GM12891 (cell line): ENCODE measurements around the gene ENAH.

ENCODE experiments used
- DNase-seq: peaks from one replicate; pipeline ENCODE4 v3.0.0; 2011; ENCODE audit warnings: low spot score; ENCODE audit not compliant: insufficient read length
- FAIRE-seq: peaks from 2 replicates; lab custom pipeline; 2011; peaks lifted over from hg19 to GRCh38; lab: Jason Lieb, UNC
- PAX5 ChIP-seq: IDR thresholded peaks from 2 replicates; pipeline ENCODE4 v1.6.1; 2011; ENCODE audit warnings: low read length, moderate library complexity, mild to moderate bottlenecking; ENCODE audit not compliant: insufficient read depth, severe bottlenecking
- POLR2A ChIP-seq: IDR thresholded peaks from 2 replicates; pipeline ENCODE4 v1.6.1; 2011; ENCODE audit warnings: low read depth, low read length, control low read depth
- POLR2AphosphoS5 ChIP-seq: IDR thresholded peaks from 2 replicates; pipeline ENCODE4 v1.6.1; 2011; ENCODE audit warnings: low read depth, low read length, control low read depth
- POU2F2 ChIP-seq: IDR thresholded peaks from 2 replicates; pipeline ENCODE4 v1.6.1; 2011; ENCODE audit warnings: low read depth, mild to moderate bottlenecking, control low read depth, low read length, moderate library complexity
- SPI1 ChIP-seq: IDR thresholded peaks from 2 replicates; pipeline ENCODE4 v1.6.1; 2011; ENCODE audit warnings: low read depth, low read length, control low read depth
- TAF1 ChIP-seq: IDR thresholded peaks from 2 replicates; pipeline ENCODE4 v1.6.1; 2011; ENCODE audit warnings: low read depth, low read length, control low read depth

The ENAH gene

DNA sequence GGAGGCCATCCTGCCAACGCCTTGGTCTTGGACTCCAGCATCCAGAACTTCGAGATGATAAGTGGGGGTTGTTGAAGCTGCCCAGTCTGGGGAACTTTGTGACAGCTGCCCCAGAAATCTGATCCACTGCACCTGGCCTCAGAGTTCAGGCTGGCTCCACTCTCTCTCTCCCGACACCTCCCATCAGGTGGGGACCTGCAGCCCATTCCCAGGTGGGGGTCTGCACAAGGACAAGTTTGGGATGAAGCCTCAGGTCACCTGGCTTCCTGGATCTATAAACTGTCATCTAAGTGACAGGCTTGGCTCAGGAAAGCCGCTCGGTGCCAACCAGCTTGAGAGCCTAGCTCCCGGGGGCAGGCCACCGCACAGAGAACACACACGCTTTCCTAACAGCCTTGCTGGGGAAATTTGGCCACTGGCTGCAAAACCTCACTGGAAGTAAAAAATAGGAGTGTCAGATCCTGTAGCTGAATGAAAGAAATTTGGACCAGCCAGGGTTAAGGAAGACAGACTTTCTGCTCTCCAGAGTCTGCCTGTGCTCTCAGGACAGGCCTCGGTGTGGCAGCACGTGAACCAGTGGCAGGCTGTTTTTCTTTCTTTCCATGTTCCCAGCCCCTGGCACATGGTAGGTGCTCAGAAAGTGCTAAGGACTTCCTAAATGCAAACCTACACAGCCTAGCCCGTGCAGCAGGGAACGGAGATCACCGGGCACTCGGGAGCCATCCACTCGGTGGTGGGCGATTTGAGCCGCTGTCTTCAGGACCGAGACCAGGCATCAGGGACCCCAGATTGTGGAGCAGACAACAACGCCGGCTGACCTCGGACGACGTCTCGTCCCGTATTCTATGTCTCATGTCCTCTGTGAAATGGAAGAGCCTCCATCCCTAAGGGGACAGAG, 182.5 kb downstream of the ENAH start:
- TF ChIP-seq SPI1 (no peak), POU2F2 (no peak), PAX5 (no peak), POLR2AphosphoS5 (no peak), POLR2A (no peak), TAF1 (no peak)
- FAIRE-seq (no peak), DNase-seq (no peak)

- no peak for DNase-seq
- no peak for FAIRE-seq
- TF ChIP-seq TAF1 (no peak), POLR2A (no peak), PAX5 (no peak), POLR2AphosphoS5 (no peak), POU2F2 (no peak), SPI1 (no peak)
These were observed 183.9 kb downstream of the ENAH start for GRCh38 chr1:225469051-225469450.

DNA sequence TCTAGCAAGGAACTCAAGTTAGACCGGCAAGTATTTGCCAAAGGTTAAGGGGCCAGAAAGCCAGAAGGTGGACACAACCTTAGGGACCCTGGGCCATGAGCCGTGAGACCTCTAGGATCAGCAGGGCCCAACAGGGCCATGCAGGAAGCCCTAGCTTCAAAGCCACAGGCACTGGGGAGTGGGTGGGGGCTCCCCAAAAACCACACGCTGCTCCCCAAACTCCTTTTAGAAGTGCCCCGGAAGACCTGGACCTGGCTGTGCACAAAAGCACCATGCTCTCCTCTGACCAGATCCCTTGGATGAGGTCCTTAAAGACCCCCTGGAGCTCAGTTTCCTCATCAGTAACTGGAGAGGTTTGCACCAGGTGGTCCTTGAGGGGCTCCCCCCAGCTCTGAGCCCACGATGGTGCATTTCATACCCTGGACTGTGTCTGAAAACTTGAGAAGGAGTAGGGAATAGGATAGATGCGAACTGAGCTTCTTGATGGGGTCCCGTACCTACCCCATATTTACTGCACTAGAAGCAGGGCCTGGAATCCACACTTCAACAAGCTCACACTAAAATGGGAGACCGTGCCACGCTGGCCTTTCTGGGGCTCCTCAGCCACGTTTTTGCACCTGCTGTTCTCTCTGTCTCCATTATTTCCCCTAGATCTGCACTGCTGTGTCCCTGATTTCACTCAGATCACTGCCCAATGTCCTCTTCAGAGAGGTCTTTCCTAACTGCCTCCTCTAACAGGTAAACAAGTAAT, 184.5 kb downstream of the ENAH start:
- DNase-seq (no peak), FAIRE-seq (no peak)
- TF ChIP-seq PAX5 (no peak), POLR2A (no peak), POU2F2 (no peak), SPI1 (no peak), POLR2AphosphoS5 (no peak), TAF1 (no peak)

- peak; percentile 81 for DNase-seq
- peak; percentile 96 for FAIRE-seq
- peak; percentile 91 for TF ChIP-seq POU2F2
- peak; percentile 93 for TF ChIP-seq POLR2AphosphoS5
- TF ChIP-seq POLR2A: peak; percentile 97
- TF ChIP-seq SPI1: peak; percentile 85
- TF ChIP-seq PAX5: no peak
- TF ChIP-seq TAF1: peak; percentile 81
These were observed 185.5 kb downstream of the ENAH start for GRCh38 chr1:225467193-225468020.

- TF ChIP-seq POLR2A (no peak; the same call in 1 of the 2 replicates), POLR2AphosphoS5 (peak; percentile 59; the same call in 1 of the 2 replicates), POU2F2 (no peak)
- FAIRE-seq: no peak
These were observed 186.1 kb downstream of the ENAH start for GRCh38 chr1:225466848-225467192.

DNA sequence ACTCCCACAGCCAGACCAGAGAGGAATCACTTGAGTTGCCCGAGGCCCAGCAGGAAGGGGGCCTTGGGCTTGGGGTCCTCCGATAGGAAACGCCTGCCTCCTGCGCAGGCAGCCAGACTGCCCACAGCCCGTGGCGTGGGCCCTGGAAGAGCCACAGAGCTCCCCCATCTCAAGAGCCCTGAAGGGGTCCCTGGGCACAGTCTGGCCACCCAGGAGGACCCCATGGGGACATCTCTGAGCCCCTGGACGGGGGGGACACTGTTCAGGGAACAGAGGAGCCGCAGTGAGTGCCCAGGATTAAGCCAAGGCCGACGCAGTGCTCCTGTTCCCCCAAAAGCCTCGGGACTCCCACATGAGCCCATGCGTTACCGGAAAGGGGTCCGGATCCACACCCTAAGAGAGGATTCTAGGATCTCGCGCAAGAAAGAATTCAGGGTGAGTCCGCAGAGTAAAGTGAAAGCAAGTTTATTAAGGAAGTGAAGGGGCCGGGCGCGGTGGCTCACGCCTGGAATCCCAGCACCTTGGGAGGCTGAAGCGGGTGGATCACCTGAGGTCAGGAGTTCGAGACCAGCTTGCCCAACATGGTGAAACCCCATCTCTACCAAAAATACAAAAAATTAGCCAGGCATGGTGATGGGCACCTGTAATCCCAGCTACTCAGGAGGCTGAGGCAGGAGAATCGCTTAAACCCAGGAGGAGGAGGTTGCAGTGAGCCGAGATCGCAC, 187.0 kb downstream of the ENAH start:
- FAIRE-seq (no peak), DNase-seq (no peak)
- TF ChIP-seq POLR2AphosphoS5 (no peak), TAF1 (no peak), PAX5 (no peak), POU2F2 (no peak), SPI1 (no peak), POLR2A (no peak)

More at GRCh38 chr1:225466848-225467192, 186.1 kb downstream of the ENAH start:
- DNase-seq: no peak

DNA sequence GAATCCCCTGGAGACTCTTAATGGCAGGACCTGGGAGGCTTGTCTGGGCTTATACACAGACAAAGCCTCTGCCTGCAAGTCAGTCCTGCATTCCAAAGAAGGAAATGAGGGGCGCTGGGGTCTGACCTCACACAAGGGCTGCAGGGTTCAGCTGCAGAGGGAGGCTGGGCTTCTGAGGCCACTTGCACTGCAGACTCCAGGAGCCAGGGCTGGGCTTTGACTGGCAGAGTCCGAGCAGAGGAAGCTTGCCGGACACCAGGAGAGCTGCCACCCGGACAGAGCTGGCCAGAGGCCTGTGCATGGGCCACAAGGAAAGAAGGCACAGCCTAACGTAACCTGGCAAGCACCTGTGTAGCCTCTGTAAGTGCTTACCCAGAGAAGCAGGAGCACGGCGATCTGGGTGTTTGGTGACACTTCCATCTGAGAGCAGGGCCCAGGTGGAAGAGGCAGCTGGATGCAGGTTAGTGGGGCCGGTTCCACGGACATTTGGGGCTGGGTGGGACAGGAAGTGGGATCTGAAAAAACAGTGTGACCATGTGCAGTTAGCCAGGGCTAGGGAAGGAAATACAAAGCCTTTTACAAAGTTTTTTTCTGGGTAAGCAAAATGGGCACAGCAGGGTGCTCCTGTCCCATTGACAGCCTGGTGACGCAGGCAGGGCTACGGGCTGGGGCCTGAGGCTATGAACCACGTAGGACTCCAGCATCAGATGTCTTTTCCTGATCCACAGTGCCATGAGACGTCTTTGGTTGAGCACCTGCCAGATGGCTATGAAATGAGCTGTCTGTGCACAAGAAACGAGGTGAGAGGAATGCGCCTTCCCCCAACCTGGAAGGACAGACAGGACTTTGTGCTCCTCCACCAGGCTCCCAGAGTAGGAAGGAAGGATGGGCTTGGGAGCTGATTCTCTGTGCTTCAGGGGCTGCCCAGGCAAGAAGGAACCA, 187.8 kb downstream of the ENAH start:
- no peak for TF ChIP-seq POLR2A
- no peak for TF ChIP-seq SPI1
- no peak for TF ChIP-seq POLR2AphosphoS5
- TF ChIP-seq TAF1: no peak
- no peak for TF ChIP-seq POU2F2
- TF ChIP-seq PAX5: no peak

More for the DNA sequence above, 187.8 kb downstream of the ENAH start:
- DNase-seq (no peak), FAIRE-seq (no peak)
